Left hindlimb (tissue), 1 donor: ENCODE data around the gene FBXO36.

Source experiments
- DNase-seq: peaks from one replicate; pipeline ENCODE4 v3.0.0-alpha.2; 2018

FBXO36 gene

DNA sequence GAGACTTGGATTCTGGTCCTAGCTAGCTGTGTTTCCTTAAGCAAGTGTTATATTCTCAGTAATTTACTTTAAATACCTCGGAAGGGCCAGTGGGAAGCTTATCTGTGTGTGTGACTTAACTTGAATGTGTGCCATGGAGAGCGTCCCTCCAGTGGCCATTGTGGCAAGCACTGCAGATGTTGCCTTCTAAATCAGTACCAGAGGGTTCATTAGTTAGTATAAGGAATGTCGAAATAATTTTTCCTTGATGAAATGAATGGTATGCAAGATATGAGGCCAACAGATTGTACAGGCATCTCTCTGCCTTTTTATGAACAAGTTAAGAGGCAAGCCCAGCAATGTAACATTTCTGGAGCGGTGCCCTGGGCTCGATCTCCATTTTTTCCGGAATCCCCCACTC is 52.0 kb downstream of the FBXO36 start:
- DNase-seq, result peak; percentile 30

DNA sequence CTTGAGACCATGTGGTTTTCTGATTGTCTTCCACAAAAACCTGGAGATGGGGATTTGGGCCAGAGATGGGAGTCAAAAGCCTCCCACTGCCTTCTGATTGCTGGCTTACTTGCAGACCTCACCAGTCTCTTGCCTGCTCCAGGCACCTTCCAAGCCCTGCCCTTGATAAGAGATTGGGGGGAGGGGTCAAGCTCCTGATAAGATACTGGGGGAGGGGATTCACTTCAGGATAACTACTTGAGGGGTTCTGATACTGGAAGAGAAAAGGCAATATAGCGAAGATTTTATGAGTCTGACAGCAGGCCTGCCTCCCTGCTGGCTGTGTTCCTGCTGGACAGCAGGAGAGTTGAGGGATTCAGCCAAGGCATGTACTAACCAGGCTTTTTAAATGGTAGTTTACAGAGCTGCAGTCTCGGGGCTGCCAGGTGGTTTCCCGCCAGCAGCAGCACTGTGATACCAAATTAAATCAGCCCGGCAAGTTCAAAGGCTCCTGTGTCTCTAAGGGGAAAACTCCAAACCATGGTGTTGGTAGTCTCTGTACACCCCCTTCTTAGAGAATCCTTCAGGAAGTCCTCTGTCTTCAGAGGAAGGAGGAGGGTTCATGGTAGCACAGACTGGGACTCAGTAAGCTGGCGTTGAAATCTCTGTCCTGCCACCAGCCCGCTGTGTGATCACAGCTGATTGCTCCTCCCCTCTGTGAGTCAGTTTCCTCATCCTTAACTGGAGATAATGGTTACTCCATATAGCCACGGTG is 58.3 kb downstream of the FBXO36 start:
- peak; percentile 84 for DNase-seq

DNA sequence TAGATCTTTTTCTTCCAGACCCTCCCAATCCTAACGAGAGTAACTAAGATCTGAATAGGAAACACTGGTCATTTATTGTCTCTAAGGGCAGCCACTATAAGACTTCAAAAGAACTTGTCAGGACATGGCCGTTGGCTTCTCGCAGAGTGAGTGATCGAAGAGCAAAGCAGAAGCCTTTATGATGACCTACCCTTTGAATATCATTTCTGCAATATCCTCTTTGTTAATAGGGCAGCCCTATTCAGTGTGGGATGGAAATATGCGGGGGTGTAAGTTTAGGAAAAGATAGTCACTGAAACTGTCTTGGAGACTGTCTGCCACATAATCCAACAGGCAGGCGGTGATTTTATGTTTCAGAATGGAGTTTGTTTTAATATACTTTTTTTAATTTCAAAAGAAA is 70.9 kb downstream of the FBXO36 start:
- no peak for DNase-seq

DNA sequence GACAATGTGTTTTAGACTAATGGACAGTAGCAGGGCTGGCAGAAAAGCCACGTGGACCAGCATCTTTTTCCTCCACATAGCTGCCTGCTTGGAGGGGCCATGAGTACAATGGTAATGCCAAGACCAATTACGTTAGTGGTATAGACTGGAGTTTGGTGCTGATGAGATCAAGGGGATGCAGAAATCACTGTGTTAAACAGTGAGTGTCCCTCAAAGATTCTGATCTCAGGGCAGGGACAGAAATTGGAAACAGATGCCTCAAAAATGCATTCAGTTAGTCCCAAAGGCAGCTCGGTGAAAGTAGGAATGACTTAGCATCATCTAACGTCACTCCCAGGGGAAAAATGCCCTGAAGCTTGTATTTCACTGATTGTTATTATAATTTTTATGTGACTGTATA is 74.0 kb downstream of the FBXO36 start:
- no peak for DNase-seq

DNA sequence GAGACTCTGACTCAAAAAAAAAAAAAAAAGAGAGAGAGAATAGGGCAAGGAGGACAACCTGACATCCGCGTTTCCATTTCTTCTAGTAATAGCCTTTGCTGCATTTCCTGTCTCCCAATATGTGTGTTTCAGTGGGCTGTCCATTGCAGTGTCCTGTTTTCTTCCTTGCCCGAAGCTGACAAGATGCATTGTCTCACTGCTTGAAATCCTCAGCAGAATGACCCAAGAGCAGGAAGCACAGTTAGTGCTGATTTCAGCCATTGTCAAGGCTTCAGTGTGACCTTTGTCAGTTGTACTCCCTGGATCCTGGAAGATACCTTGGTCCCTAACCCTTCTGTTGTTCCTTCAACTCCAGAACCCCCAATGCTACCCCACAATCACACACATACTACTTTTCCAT is 75.3 kb downstream of the FBXO36 start:
- DNase-seq, result no peak

DNA sequence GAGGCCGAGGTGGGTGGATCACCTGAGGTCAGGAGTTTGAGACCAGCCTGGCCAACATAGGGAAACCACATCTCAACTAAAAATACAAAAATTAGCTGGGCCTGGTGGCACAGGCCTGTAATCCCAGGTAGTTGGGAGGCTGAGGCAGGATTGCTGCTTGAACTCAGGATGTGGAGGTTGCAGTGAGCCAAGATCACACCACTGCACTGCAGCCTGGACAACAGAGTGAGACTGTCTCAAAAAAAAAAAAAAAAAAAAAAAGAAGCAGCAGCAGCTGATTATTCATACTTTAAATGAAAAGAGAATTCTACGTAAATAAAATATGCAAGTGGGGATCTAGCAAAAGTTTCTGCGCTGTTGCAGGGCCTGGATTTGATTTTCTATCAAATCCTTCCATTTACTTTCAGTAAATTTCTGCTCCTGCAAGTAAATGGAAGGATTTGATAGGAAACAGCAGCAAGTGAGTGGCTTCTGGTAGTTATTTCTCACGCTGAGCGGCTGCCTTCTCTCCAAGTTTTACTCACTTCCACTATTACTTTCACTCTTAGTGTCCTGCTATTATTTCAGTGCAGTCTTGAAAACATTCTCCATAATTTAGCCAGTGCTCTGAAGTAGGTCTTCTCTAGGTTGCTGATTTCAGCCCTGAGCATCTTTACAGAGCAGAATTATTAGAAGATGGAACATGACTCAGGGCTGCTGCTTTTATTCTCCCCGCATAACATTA is 78.0 kb downstream of the FBXO36 start:
- DNase-seq, result no peak

DNA sequence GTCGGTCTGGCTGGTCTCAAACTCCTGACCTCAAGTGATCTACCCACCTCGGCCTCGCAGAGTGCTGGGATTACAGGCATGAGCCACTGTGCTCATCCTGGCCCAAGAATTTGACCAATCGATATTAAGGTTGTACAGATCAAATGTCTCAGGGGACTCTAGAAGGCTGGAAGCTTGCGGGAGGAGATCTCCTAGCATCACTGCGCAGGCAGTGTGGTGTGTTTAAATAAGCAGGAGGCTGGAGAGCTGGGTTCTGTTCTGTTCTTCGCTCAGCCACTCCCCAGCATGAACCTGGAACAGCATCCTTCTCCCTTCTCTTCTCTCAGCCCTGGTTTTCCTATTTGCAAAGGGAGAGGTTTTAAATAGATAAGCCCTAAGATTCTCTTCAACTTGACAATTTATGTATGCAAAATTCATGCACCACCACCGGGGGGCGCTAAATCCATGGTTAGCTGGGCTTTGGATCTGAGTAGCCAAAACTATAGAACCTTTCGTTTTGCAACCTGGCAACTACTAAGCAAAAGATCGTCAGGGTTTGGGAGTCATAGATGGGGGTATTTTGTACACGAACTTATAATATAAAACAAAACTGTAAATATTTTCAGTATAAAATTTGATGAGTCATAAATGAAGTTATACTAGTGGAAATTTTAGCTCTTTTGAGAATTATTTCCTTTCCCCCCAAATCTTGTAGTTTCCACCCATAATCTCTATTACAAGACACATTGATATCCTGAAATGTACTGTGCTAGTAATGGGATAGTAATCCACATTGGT is 85.8 kb downstream of the FBXO36 start:
- DNase-seq, result peak; percentile 54

DNA sequence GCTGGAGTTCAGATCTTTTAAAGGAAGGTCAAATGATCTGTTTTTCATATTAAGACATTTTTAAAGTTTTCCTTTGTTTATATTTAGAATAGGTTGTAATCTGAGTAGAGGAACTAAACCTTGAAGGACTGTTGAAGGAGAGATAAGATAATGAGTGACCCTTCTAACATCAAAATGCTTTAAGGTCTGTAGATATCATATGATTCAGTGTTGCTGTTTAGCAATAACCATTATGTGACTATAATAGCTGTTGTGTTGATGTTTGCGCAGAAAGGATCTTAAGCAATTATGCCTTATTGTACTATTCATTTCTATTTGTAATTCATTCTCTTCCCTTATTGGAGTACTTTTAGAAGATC is 86.4 kb downstream of the FBXO36 start:
- no peak for DNase-seq

DNA sequence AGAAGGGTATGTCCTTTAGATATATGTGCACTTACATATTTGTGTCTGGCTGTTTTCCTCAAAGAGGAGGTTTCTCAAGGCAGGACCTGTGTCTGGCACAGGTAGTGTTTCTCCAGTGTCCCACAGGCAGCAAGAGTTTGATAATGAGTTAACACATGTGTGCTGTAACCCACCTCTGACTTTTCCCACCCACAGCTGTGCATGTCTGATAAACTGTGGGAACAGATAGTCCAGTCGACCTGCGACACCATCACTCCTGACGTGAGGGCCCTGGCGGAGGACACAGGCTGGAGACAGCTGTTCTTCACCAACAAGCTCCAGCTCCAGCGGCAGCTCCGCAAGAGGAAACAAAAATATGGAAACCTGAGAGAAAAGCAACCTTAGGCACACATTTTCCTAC is 88.2 kb downstream of the FBXO36 start:
- DNase-seq, result no peak

DNA sequence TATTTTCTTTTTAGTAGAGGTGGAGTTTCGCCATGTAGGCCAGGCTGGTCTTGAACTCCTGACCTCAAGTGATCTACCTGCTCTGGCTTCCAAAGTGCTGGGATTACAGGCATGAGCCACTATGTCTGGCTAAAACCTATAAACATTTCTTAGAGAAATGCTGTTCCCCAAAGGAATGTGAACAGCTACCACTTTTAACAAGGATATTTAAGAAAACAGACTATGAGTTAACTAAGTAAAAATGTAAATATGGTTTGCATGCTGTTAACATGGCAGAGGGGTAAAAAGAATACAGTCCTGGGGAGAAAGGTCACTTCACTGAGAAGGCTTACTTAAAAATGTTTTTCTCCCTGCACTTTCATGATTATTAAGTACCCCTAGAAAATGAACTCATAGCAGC is 89.3 kb downstream of the FBXO36 start:
- DNase-seq, result no peak

DNA sequence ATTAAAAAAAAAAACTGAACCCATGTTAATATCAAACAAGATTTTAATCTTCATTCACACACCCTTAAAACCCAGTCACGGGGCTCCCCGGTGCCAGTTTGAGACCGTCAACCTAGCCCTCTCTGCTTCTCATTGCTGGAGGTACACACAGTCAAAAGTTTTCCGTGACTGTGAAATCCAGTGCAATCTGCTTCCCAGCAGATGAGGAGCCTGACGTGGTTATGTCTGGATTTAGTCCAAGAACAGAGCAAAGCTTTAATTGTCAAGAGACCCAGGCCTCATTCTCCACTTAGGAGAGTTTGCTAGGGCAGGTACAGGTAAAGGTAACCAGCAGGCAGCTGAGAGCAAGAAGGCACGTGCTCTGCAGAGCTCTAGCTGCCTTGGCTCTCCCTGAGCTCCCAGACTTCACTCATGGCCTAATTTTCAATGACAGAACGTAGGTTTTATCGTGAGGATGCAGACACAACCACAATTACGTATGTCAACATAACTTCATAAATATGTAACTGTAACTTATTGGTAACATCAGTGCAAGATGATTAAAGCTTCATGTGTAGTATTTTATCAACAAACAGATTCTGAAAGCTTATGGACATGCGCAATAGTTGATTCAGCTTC is 90.1 kb downstream of the FBXO36 start:
- no peak for DNase-seq

DNA sequence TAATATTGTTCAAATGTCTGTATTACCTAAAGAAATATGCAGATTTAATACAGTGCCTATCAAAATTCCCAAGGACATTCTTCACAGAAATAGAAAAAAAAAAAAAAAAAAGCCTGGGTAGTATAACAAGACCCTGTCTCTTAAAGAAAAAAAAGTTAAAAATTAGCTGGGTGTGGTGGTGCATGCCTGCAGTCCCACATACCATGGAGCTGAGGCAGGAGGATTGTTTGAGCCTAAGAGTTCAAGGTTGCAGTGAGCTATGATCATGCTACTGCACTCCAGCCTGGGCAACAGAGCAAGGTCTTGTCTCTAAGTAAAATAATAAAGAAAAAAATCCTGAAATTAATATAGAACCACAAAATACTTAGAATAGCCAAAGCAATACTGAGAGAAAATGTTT is 94.5 kb downstream of the FBXO36 start:
- no peak for DNase-seq

DNA sequence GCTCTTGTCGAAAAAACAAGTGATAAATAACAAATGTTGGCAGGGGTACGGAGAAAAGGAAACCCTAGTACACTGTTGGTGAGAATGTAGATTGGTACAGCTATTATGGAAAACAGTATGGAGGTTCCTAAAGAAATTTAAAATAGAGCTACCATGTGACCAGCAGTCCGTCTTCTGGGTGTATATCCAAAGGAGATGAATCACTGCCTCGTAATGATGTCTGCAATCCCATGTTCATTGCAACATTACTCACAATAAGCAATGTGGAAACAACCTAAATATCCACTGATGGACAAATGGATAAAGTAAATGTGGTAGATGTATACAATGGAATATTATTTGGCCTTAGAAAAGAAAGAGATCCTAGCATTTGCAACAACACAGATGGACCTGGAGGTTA is 95.8 kb downstream of the FBXO36 start:
- DNase-seq, result no peak

DNA sequence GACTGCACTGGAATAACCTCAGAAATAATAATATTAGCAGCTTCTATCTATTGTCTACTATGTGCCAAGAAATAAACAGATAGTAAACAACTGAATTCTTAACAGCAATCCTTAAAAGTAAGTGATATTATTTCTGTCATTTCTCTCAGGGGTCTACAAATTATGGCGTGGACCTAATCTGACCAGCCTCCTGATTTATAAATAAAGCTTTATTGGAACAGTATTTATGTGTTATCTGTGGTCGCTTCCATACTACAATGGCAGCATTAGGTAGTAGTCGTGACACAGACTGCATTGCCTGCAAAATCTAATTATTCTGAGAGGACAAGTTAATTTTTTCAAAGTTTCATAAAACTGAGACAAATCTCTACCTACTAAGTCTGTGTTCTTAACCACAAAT is 97.4 kb downstream of the FBXO36 start:
- no peak for DNase-seq

DNA sequence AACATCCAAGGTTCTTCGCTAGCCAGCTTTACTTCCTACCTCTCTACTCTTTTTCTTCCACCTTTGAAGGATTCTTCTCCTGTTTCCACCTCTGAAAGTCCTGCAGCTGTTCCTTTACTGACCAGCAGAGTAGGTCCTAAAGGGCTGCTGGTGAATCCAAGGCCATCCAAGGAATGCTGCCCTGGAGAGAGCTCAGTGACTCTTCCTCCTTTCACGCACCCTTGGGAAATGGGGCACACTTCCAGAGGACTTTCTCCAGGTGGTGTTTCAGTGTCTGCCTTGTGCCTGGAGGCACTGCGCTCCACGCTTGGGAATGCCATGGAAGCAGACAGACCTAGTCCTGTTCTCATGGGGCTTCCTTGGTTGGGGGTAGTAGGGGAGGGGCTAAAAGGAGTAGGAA is 101.0 kb downstream of the FBXO36 start:
- no peak for DNase-seq

DNA sequence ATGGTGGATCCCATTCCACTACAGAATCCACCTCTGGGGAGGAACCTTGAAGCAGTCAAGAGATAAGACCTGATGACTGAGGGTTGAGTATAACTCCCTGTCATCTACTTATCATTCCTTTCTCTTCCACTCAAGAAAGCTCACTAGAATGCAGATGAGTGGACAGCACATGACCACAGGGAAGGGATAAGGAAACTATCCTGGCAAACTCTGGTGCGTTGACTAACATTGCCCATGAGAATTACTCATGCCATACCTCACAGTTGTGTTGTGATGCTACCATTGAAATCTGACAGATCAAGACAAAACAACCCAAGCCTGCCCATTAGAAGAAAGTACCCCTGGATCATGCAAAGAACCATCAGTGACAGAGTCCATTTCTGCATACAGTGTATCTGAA is 119.9 kb downstream of the FBXO36 start:
- DNase-seq, result no peak

DNA sequence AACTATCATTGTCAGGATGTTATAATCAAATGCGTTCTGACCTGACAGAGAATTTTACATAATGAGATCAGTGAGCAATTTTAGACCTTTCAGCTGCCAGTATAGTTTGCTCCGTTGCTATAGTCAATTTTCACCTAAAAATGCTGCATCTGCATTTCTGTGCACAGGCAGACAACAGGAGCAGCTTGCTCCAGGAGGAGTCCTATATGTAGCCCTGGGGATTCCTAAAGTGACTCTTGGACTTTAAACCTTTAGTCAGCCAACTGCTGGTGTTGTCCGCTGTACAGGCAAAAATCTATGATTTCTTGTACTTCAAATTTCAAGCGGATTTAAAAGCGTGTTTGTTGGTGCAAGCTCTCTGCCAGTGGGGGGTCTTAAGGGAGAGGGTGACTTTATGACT is 120.7 kb downstream of the FBXO36 start:
- DNase-seq, result no peak

DNA sequence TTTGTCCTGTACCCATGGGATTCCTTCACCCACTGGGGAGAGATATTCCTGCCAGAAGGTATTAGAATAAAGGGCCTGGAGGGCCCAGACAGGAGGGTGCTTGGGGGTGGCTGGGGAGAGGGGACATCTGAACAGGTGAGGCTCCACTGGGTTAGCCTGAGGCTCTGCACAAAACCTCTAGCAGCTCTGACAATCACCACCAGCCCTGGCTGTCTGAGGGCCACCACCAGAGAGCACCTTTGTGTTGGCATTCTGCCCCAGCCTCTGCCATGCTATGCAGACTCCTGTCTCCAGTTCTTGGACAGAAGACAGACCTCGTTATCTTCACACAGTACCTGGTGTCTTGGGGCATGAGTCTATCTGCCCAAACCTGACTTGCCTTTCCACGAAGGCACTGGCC is 121.2 kb downstream of the FBXO36 start:
- DNase-seq, result no peak

DNA sequence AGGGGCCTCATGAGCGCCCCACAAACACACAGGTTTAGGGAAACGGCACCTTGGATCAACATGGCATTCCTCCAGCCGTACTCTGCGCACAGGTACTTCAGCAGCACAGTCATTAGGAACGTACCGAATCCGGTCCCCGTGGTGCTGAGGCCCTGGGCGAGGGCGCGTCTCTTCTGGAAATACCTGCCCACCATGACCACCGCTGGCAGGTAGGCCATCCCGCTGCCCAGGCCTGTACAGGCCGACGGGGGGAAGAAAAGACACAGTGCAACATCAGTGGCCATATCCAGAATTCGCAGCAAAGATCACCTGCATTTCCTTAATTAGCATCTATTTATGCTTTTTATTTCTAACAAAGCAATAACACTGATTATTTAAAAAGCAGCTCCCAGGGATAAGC is 124.2 kb downstream of the FBXO36 start:
- no peak for DNase-seq

DNA sequence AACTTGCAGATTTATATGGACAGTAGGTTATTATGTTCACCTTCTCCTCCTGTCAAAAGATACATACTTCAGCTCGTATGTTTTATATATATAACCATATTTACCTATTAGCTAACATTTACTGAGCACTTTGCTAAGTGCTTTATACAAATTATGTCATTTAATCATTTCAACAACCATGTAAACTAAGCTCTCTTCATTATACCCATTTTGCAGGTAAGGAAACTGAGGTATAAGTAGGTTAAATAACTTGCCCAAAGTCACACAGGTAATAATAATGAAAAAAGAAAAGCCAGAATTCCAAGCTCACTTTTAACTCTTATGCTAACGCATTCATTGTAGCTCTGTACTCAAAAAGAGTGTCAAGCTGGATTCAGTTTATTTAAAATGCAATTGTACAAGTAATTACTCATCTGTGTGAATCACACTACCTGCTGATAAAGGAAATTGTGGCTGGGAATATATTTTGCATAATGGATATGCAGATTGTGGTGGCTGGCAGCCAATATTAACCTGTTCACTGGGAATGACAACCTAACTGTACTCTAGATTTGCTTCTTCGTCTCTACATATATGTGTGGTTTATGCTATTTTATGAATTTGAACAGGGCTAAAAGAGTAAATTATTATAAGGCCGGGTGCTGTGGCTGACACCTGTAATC is 125.8 kb downstream of the FBXO36 start:
- DNase-seq, result no peak

DNA sequence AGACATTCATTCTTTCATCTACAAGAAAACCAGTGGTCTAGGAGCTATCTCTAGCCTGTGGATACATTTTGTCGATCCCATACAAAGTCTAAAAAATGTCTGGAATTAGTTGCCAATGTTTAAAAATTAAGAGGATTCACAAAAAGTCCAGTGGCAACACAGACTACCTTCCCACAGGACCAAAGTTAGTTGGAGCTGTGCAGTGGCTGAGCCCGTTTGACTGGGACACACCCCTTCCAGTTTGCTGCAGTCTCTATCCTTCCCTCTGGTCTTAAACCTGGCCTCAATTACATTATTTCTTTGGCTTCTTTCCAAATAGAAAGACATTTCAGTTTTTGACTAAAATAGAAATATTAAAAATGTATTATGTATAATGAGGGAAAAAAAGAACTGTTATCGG is 127.8 kb downstream of the FBXO36 start:
- no peak for DNase-seq

DNA sequence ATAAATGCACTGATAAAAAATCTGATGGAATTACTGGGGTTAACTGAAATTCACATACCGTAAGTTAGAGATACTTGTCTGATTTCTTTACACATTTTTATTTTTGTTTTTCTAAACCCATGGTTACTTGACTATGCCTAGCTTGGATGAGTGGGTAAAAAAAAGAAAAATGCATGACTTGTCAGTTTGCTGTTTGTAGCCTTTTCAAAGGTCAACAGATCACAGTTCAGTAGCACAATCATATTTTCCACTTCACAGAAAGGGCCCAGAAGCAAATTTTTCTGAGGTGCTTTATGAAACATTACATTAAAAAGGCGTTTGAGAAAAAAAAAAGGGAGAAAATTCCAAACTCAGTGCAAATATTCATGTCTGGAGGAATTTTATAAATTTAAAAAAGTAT is 130.0 kb downstream of the FBXO36 start:
- DNase-seq, result no peak
